KMS-11 (cell line): ENCODE results near the gene ANKRD35.
A peak's percentile ranks its signal among the peaks of the same experiment; 100 is the strongest.

ENCODE experiments used
- H2AFZ ChIP-seq: fragments of 200-600 bp; sonication (generic); 2 replicates; pipeline ENCODE4 v1.6.1; 2016; ENCODE audit warnings: antibody characterized with exemption, mixed run types, low read depth
- H3K27ac ChIP-seq: fragments of 200-600 bp; sonication (generic); 2 replicates; pipeline ENCODE4 v1.6.1; 2016; ENCODE audit warnings: mild to moderate bottlenecking, mixed run types
- H3K27me3 ChIP-seq: fragments of 200-600 bp; sonication (generic); 2 replicates; pipeline ENCODE4 v1.6.1; 2017; ENCODE audit warnings: mild to moderate bottlenecking, low read depth, mixed run types, moderate library complexity; ENCODE audit not compliant: insufficient read depth
- H3K36me3 ChIP-seq: fragments of 200-600 bp; sonication (generic); 2 replicates; pipeline ENCODE4 v1.6.1; 2017; ENCODE audit warnings: mild to moderate bottlenecking, mixed run types; ENCODE audit not compliant: insufficient read depth
- H3K4me1 ChIP-seq: fragments of 200-600 bp; sonication (generic); 2 replicates; pipeline ENCODE4 v1.6.1; 2016; ENCODE audit warnings: mild to moderate bottlenecking, low read depth, mixed run types; ENCODE audit not compliant: poor library complexity, severe bottlenecking
- H3K4me2 ChIP-seq: fragments of 200-600 bp; sonication (generic); 2 replicates; pipeline ENCODE4 v1.7.0; 2016; ENCODE audit warnings: mild to moderate bottlenecking, mixed run types
- H3K4me3 ChIP-seq: fragments of 200-600 bp; sonication (generic); IDR thresholded peaks from 2 replicates; pipeline ENCODE4 v1.6.1; 2017; ENCODE audit warnings: low read depth, low read length, mixed read lengths; ENCODE audit not compliant: insufficient read depth
- H3K79me2 ChIP-seq: fragments of 200-600 bp; sonication (generic); 2 replicates; pipeline ENCODE4 v1.6.1; 2016; ENCODE audit warnings: low read depth, mixed run types; ENCODE audit not compliant: insufficient read depth
- H3K9ac ChIP-seq: fragments of 200-600 bp; sonication (generic); 2 replicates; pipeline ENCODE4 v1.6.1; 2016; ENCODE audit warnings: mild to moderate bottlenecking, mixed run types
- H4K20me1 ChIP-seq: fragments of 200-600 bp; sonication (generic); 2 replicates; pipeline ENCODE4 v1.6.1; 2016; ENCODE audit warnings: mild to moderate bottlenecking, mixed run types; ENCODE audit not compliant: insufficient read depth
- CTCF ChIP-seq: fragments of 200-600 bp; sonication (generic); conservative IDR thresholded peaks from 2 replicates; pipeline ENCODE4 v1.6.1; 2017; ENCODE audit warnings: low read depth, mild to moderate bottlenecking, antibody characterized with exemption, low read length, moderate library complexity, mixed read lengths

The ANKRD35 gene

GRCh38 chr1:145846201-145846612 lies 39.5 kb downstream of the ANKRD35 start:
- Histone ChIP-seq H3K27ac (peak overlapping the region; percentile 11; the same call in 1 of the 2 replicates), H3K4me3 (peak overlapping the region; percentile 99), H3K36me3 (peaks cover 12% of the 10 kb centered on the region; the same call in 1 of the 2 replicates), H3K27me3 (no peaks in the 10 kb centered on the region), H3K4me1 (peaks cover 35% of the 10 kb centered on the region), H3K9ac (peak overlapping the region; percentile 59), H4K20me1 (no peaks in the 10 kb centered on the region), H3K4me2 (peak overlapping the region; percentile 61), H3K79me2 (no peaks in the 10 kb centered on the region), H2AFZ (peak overlapping the region; percentile 82)
- TF ChIP-seq CTCF = peak; percentile 99

GRCh38 chr1:145845514-145846161 lies 40.0 kb downstream of the ANKRD35 start, which contains the start of gene NUDT17:
Gene NUDT17, plus strand, starts transcription at chr1:145845630. Its CDS starts 11 bp downstream, at chr1:145845641.
- Histone ChIP-seq H3K4me1 (peaks cover 35% of the 10 kb centered on the region), H4K20me1 (no peaks in the 10 kb centered on the region), H3K9ac (peak within 1 kb of the TSS; percentile 59), H3K27ac (peak within 1 kb of the TSS; percentile 11; the same call in 1 of the 2 replicates), H3K4me2 (peak within 1 kb of the TSS; percentile 61), H3K27me3 (no peaks in the 10 kb centered on the region), H3K36me3 (peaks cover 9% of the 10 kb centered on the region; the same call in 1 of the 2 replicates), H3K4me3 (peak within 1 kb of the TSS; percentile 99), H2AFZ (peak within 1 kb of the TSS; percentile 82), H3K79me2 (no peaks in the 10 kb centered on the region)
- peak; percentile 100 for TF ChIP-seq CTCF

- TF ChIP-seq CTCF = no peak
- peaks cover 8% of the 10 kb centered on the region; the same call in 1 of the 2 replicates for H3K36me3 ChIP-seq
- H2AFZ ChIP-seq = peak overlapping the region; percentile 82
Observed at GRCh38 chr1:145845144-145845513, 40.5 kb downstream of the ANKRD35 start.

GRCh38 chr1:145843031-145843430 lies 42.6 kb downstream of the ANKRD35 start:
- no peak overlapping the region for H3K27ac ChIP-seq
- H3K9ac ChIP-seq = no peak overlapping the region
- H3K4me3 ChIP-seq = no peak overlapping the region
- peaks cover 24% of the 10 kb centered on the region; the same call in 1 of the 2 replicates for H3K36me3 ChIP-seq
- H4K20me1 ChIP-seq = no peaks in the 10 kb centered on the region
- H3K4me2 ChIP-seq = no peak overlapping the region
- H3K27me3 ChIP-seq = no peaks in the 10 kb centered on the region
- no peak for TF ChIP-seq CTCF
- H3K4me1 ChIP-seq = peaks cover 35% of the 10 kb centered on the region
- no peaks in the 10 kb centered on the region for H3K79me2 ChIP-seq
- H2AFZ ChIP-seq = no peak overlapping the region

More at GRCh38 chr1:145845144-145845513, 40.5 kb downstream of the ANKRD35 start:
- H3K27ac ChIP-seq = peak overlapping the region; percentile 11; the same call in 1 of the 2 replicates
- no peaks in the 10 kb centered on the region for H4K20me1 ChIP-seq
- peak overlapping the region; percentile 61 for H3K4me2 ChIP-seq
- H3K4me3 ChIP-seq = peak overlapping the region; percentile 99
- H3K27me3 ChIP-seq = no peaks in the 10 kb centered on the region
- H3K79me2 ChIP-seq = no peaks in the 10 kb centered on the region
- peaks cover 35% of the 10 kb centered on the region for H3K4me1 ChIP-seq
- H3K9ac ChIP-seq = peak overlapping the region; percentile 59; the same call in 1 of the 2 replicates
